GM13976 (cell line): Measurements from ENCODE around the gene ZNF100.
"Not testable (repeated sequence)": the region's sequence is repeated elsewhere in the genome, so short reads cannot be mapped to it uniquely, and the experiment has no call there.

Experiments
- DNase-seq: peaks from one replicate; pipeline ENCODE4 v3.0.0; 2012; ENCODE audit warnings: low spot score
- in situ Hi-C: fragments of 300-500 bp; cut with MboI; formaldehyde crosslinking; loops from one replicate; pipeline ENCODE4 v1.12.0; 2022; ENCODE audit warnings: low sequenced_read_pairs, mixed read lengths, inconsistent platforms; ENCODE audit not compliant: unreplicated experiment
- TF ChIP-seq, protein P1 (sequence below): IDR thresholded peaks from 2 replicates; pipeline ENCODE4 v1.5.1; 2012; ENCODE audit warnings: borderline replicate concordance, mild to moderate bottlenecking; ENCODE audit not compliant: insufficient read depth; ENCODE audit errors: extremely low read depth, missing control alignments, control extremely low read depth

ZNF100 gene

DNA sequence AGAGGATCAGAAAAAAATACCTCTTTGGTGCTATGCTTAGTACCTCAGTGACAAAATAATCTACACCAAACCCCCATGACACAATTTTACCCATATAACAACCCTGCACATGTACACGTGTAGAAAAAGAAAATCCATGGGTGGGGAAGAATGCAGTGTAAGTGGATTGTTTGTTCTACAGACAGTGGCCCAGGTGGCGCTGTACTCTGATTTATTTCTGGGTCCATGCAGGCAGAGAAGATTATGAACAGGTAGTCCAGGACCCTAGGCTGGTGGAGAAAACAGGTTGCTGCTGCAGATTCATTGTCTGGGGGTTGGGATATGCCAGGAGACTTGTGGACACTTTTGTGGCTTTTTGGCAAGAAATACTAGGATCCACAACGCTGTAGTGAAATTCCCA lies 9.1 kb downstream of the ZNF100 start:
- TF ChIP-seq, protein P1, sequence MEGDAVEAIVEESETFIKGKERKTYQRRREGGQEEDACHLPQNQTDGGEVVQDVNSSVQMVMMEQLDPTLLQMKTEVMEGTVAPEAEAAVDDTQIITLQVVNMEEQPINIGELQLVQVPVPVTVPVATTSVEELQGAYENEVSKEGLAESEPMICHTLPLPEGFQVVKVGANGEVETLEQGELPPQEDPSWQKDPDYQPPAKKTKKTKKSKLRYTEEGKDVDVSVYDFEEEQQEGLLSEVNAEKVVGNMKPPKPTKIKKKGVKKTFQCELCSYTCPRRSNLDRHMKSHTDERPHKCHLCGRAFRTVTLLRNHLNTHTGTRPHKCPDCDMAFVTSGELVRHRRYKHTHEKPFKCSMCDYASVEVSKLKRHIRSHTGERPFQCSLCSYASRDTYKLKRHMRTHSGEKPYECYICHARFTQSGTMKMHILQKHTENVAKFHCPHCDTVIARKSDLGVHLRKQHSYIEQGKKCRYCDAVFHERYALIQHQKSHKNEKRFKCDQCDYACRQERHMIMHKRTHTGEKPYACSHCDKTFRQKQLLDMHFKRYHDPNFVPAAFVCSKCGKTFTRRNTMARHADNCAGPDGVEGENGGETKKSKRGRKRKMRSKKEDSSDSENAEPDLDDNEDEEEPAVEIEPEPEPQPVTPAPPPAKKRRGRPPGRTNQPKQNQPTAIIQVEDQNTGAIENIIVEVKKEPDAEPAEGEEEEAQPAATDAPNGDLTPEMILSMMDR = no peak
- in situ Hi-C loops = no loop called here

DNA sequence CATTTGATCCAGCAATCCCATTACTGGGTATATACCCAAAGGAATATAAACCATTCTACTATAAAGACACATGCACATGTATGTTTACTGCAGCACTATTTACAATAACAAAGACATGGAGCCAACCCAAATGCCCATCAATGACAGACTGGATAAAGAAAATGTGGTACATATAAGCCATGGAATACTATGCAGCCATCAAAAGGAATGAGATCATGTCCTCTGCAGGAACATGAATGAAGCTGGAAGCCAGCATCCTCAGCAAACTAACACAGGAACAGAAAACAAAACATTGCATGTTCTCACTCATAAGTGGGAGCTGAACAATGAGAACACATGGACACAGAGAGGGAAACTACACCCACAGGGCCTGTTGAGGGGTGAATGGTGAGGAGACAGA lies 11.8 kb downstream of the ZNF100 start:
- in situ Hi-C loops, DNase-seq: not testable (repeated sequence)

More for the DNA sequence above, 9.1 kb downstream of the ZNF100 start:
- no peak for DNase-seq

DNA sequence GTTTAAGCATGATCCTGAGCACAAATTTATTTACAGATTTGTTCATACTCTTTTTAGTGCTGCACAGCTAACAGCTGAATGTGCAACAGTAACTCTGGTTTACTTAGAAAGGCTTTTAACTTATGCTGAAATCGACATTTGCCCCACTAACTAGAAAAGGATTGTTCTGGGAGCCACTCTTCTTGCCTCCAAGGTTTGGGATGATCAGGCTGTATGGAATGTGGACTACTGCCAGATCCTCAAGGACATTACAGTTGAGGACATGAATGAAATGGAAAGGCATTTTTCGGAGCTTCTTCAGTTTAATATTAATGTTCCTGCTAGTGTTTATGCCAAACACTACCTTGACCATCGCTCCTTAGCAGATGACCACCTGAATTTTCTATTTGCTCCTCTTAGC lies 16.0 kb downstream of the ZNF100 start:
- in situ Hi-C loops = no loop called here
- TF ChIP-seq, protein P1 = no peak
- no peak for DNase-seq

DNA sequence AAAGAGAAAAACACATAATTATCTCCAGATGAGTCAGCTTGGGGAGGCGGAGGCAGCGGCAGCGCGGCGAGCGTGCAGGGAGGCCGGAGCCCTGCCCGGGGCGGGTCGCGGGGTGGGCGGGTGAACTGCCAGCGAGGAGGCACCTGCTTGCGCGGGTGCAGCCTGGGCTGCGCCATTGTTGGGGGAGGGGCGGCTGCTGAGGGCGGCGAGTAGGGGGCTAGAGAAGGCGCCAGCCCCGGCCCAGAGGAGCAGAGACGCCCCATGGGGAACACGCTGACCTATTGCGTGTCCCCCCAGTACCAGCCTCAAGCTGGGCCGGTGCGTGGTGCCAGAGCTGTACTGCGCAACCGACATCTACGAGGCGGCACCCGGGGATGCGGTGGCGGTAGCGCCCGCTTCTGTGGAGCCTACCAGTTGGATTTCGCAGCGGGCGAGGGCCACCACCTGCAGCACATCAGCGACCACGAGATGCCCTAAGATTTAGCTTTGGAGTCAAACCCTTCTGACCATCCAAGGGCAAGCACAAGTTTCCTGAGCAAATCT lies 16.7 kb downstream of the ZNF100 start:
- TF ChIP-seq, protein P1 = no peak
- in situ Hi-C loops = no loop called here

DNA sequence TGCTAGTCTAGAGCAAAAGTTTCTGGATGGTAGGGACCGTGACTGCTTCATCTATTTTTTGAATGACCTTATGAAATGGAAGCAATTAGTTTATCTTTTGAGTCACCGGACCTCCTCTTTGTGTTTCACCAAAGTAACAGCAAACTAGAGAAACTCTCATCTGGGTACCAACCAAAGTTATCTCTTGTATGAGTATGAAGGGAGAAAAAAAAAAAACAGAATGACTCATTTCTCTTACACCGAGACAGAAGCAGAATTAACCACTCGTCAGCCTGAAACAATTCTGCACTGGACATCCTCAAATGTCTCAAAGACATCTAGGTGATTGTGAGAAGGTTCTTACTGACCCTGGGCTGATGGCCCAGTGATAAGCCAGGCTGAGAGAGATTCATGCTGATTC lies 18.3 kb downstream of the ZNF100 start:
- in situ Hi-C loops = no loop called here
- TF ChIP-seq, protein P1 = no peak
- DNase-seq = no peak

More for the DNA sequence above, 16.7 kb downstream of the ZNF100 start:
- no peak for DNase-seq

DNA sequence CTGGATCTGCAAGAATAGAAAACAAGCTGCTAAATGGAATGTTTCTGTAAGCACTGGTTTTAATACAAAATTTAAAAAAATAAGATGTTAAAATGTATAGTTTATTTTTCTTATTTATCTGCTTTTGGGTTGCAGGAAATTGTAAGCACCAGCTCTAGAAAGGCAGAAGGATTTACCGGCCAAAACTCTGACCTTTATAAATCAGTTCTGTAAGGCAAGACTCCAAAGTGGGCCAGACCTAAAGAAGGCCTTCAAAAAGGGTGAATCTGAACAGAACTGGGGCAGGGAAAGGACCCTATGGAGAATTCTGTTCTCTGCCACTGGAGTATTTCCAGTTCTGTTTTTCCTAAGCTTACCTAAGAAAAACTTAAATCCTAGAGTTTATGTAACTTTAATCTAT lies 19.3 kb downstream of the ZNF100 start:
- in situ Hi-C loops = no loop called here
- DNase-seq = no peak
- TF ChIP-seq, protein P1 = no peak

DNA sequence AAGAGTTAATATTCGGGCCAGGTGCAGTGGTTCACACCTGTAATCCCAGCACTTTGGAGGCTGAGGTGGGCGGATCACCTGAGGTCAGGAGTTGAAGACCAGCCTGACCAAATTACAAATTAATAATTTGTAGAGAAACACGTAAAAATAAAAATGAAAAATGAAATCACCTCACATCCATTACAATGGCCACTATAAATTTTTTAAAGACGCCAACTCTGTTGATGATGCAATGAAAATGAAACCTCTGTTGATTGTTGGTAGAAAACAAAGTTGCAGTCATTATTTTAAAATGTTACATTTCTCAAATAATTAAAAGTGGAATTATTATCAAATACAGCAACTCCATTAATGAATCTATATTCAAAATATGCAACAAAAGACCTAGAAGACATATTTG lies 26.8 kb downstream of the ZNF100 start:
- DNase-seq = no peak
- in situ Hi-C loops = no loop called here
- TF ChIP-seq, protein P1 = no peak

DNA sequence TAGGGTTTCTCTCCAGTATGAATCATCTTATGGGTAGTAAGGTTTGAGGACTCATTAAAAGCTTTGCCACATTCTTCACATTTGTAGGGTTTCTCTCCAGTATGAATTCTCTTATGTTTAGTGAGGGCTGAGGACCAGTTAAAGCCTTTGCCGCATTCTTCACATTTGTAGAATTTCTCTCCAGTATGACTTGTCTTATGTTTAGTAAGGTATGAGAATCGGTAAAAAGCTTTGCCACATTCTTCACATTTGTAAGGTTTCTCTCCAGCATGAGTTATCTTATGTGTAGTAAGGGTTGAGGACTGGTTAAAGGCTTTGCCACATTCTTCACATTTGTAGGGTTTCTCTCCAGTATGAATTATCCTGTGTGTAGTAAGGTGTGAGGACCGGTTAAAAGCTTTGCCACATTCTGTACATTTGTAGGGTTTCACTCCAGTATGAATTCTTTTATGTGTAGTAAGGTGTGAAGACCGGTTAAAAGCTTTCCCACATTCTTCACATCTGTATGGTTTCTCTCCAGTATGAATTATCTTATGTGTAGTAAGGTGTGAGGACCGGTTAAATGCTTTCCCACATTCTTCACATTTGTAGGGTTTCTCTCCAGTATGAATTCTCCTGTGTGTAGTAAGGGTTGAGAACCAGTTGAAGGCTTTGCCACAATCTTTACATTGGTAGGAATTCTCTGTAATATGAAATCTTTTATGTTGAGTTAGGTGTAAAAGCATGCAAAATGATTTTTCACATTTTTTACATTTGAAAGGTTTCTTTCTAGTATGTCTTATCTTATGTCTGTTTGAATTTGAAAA lies 40.2 kb downstream of the ZNF100 start:
- DNase-seq, in situ Hi-C loops: not testable (repeated sequence)
